Right lobe of liver (tissue), 4 donors: ENCODE data around the gene PGM2L1.

Source experiments
- POLR2A ChIP-seq: fragments of 450-650 bp; IDR thresholded peaks from one replicate; pipeline ENCODE4 v1.6.1; 2017; ENCODE audit warnings: antibody characterized with exemption, mild to moderate bottlenecking
- TF ChIP-seq, protein P1 (sequence below), 4 donors: fragments of 200-600 bp in 3 of 4; fragments of 450-650 bp in 1 of 4; IDR thresholded peaks; one replicate each; pipeline versions ENCODE4 v1.5.1 to v1.8.0; 2016 to 2022; ENCODE audit warnings: antibody characterized with exemption in 4 of 4, mild to moderate bottlenecking in 2 of 4
- donor health status: DM: no; HTN: no; CAD: no.
- donor health status: DM: no; HTN: no; CAD: no.
- donor health status: DM: no; HTN: yes; CAD: no.

DNA sequence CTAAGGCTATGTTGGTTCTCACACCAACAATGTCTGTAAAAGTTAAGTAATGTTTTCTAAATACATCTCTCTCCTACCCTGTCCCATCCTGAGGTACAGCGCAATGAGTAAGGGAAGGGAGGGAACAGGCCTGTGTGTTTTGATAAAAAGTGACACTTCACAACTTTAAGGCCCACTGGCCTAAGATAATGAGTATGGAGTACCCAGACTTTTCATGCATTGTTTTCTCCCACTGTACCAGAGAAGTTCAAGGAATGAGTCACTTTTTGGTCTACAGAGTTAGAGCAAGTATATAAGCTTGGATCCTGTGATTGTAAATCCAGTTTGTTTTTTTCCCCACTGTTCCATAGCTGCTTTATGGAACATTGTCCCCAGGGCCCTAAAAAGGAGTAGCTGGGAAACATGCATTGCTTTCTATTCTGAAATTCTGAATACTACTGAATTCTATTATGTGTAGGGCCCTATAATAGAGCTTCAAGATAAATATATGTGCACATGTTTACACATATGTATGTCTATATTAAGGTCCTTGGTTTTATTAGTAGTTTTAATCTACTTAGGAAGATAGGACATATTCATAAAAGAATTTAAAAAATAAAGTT lies 39.3 kb upstream of the PGM2L1 start:
- TF ChIP-seq POLR2A: no peak
- TF ChIP-seq, protein P1, sequence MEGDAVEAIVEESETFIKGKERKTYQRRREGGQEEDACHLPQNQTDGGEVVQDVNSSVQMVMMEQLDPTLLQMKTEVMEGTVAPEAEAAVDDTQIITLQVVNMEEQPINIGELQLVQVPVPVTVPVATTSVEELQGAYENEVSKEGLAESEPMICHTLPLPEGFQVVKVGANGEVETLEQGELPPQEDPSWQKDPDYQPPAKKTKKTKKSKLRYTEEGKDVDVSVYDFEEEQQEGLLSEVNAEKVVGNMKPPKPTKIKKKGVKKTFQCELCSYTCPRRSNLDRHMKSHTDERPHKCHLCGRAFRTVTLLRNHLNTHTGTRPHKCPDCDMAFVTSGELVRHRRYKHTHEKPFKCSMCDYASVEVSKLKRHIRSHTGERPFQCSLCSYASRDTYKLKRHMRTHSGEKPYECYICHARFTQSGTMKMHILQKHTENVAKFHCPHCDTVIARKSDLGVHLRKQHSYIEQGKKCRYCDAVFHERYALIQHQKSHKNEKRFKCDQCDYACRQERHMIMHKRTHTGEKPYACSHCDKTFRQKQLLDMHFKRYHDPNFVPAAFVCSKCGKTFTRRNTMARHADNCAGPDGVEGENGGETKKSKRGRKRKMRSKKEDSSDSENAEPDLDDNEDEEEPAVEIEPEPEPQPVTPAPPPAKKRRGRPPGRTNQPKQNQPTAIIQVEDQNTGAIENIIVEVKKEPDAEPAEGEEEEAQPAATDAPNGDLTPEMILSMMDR (IDR thresholded peaks at IDR 0.05): no peak
